GM19328 (cell line): ENCODE measurements around the gene FBN1.

Experiments used
- ATAC-seq: cut with Tn5 transposase; IDR thresholded peaks from one replicate; pipeline ENCODE4 v1.9.1; 2021; ENCODE audit warnings: mild to moderate bottlenecking, moderate library complexity; ENCODE audit not compliant: unreplicated experiment

The FBN1 gene

GRCh38 chr15:48653216-48653615 lies 7.7 kb upstream of the FBN1 start:
- no peak for ATAC-seq

DNA sequence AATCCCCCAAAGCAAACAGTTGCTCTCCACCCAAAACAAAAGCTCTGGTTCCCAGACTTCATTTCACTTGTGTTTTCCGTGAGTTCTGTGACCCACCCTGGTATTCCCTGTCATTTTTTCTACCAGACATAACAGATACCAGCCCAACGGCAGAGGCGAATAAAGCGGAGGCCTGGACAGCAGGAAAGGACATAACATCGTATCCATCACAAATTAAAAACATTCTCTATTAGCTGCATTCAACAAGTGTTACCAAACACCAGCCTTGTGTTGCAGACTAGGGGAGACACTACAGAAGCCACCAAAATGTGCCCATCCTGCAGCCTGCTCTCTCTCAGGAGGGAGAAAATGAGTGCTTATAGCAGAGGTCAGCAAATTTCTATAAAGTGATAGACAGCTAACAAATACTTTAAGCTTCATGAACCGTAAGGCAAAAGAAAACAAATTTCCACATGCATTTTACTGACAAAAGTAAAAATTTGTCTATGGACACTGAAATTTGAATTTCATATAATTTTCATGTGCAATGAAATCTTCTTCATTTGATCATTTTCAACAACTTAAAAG lies 7.1 kb upstream of the FBN1 start:
- ATAC-seq: no peak

DNA sequence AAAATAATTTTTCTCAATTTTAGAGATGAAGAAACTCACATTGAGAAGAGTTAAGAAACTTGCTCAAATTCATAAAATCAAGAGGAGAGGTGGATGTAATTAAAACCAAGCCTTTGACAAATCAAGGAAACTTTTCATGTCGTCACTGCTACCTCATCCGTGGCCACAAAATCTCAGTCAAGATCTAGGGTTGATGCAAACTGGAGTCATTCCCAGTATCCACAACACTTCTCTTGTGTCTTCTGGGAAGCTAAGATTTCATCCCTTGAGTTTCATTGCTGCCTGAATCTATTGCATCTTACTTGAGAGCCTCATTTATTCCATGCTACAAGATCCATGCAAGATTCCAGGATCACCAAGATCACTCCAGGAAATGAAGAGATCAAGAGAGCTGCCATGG lies 5.4 kb upstream of the FBN1 start:
- no peak for ATAC-seq

DNA sequence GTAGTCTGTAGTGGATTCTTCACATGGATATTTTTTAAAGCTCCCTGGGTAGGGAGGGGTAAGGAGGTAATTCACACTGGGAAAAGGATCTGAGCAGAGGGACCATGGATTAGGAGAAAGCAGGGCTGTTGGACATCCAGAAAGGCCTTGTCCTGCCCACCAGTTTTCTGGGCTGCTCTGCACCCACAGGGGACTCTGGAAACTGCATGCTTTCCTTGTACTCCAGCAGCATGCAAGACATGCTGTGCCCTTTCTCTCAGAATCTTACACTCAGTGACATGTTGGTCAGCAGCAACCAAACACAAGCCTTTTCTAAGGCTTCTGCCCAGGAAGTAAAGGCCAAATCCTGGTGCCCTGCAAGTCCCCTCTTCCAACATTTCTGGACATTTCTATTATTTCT lies 2.5 kb upstream of the FBN1 start:
- no peak for ATAC-seq

DNA sequence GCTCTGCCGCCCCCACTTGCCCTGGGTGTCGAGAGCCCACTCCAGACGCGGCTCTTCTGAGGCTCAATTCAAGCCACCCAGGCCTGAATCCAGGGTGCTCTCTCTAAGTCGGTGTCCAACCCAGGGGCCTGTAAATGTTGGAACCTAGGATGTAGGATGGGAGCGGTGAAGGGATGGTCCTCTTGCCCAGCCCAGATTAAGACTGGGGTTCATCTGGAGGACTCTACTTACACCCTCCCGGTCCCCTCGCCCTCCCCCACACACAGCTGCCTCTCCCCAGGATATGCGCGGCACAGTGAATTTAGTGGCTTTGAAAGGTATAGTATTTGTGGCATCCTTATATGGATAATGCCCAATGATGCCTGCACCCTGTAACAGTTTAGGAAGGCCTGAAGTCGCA lies 822 bp upstream of the FBN1 start:
- ATAC-seq: no peak

GRCh38 chr15:48644827-48645557 lies 517 bp downstream of the FBN1 start:
- peak; percentile 35 for ATAC-seq

DNA sequence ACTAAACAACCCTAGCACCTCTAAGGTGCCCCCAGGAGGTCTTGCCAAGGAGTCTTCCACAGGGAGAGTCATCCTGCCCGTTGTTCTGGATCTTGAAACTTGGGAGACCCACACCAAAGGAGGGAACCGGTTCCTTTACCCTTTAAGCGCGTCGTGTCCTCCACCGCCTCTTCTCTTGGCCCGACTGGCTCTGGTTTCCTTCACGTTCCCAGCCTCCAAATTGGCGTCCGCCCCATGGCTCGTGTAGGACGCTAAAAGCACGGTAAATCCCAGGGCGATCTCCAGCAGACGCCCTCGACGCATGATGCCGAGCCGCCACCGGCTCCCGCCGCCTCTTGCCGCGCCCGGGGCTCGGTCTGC lies 1.1 kb downstream of the FBN1 start:
- no peak for ATAC-seq

DNA sequence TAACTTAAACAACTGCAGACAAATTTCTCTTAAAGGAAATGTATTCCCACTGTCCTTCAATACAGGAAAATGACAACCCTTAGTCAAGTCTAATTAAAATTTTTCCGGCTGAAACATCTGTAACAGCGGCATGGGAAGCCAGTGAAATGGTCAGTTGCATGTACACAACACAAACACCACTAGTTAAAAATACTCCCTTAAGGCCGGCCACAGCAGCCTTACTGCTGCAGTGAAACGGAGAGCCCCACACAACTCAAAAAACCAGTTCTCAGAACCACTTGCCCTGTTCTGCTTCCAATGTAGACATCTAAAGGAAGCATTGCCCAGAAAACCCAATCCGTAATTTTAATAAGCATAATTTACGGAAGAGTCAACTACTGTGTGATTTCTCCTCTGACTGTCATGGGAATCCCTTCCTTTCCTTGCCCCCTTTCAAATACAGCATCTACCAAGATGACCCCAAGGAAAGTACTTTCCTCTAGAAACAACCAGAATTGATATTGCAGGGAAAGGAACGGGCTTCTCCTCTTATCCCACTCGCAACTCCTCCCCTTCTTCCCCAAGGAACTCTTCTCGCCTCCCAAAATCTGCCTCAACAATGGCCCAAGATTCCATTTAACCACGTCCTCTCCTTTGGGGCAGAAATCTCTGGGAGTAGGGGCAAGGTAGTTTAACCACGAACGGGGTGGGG lies 1.6 kb downstream of the FBN1 start:
- ATAC-seq: no peak

DNA sequence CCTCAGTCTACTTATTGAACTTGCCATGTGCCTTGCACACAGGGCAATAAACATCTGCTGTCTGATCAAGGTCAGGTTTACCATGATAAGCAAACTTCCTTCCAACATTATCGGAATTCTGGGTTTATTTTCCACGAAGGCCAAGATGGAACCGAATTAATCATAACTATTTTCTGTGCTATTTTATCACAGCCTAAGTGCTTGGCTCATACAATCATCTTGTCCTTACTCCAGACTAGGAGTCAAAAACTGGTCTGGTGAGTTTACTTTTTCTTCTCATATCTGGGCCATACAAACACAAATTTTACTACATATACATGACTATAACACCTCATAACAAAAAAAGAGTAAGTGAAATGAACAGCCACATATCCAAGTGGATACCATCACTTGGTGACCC lies 2.3 kb downstream of the FBN1 start:
- ATAC-seq: no peak

GRCh38 chr15:48642795-48643194 lies 2.7 kb downstream of the FBN1 start:
- ATAC-seq: no peak

- no peak for ATAC-seq
These were observed 4.1 kb downstream of the FBN1 start for GRCh38 chr15:48641416-48641815.

- no peak for ATAC-seq
These were observed 6.5 kb downstream of the FBN1 start for GRCh38 chr15:48638963-48639362.

DNA sequence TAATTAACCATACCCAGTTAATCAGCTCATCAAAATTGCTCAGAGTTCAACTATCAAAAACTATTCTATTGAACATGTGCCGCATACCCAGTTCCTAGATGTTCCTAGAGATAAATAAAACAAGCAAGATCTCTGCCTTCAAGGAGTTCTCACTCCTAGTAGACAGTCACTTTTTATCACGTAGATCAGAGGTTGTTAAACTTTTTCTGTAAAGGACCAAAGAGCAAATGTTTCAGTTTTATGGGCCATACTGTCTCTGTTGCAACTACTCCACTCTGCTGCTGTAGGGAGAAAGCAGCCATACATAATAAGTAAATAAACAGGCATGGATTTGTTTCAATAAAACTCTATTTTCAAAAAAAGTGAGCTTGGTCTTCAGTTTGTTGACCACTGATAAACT lies 7.9 kb downstream of the FBN1 start:
- ATAC-seq: no peak

DNA sequence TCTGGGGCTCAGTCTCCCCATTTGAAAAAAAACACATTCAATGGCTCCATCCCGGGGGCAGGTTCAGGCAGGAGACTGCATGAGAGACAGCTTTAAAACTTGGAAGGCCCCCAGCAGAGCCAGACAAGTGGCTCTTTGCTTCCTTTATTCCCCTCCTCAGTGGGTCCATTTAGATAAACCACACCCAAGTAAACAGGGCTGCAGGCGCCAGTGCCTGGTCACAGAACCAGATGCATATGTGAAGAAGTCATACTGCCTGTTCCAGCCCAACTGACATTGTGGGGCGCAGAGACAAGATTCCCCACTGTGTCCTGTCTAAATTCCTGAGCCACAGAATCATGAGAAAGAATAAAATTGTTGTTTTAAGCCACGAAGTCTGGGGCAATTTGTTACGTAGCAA lies 9.0 kb downstream of the FBN1 start:
- no peak for ATAC-seq

DNA sequence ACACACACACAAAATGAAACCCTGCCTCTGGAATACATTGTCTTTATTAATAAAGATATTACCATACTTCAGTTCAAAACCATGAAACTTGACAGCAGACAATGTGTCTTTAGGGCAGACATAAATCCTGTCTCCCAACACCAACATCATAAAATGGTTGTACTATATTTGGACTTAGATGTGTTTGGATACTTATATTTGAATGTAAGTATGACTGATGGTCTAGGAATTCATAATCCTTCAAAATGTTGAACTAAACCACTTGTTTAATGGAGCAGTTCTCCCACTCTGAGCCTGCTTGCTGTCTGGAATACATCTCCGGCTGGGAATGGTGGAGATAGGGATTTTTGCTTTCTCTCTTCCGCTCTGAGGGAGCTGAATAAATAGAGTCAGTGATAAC lies 10.6 kb downstream of the FBN1 start:
- ATAC-seq: no peak

GRCh38 chr15:48634096-48634495 lies 11.4 kb downstream of the FBN1 start:
- ATAC-seq: no peak

- ATAC-seq: no peak
These were observed 12.9 kb downstream of the FBN1 start for GRCh38 chr15:48632651-48633050.

GRCh38 chr15:48631176-48631770 lies 14.2 kb downstream of the FBN1 start:
- ATAC-seq: no peak

- ATAC-seq: no peak
These were observed 15.3 kb downstream of the FBN1 start for GRCh38 chr15:48630245-48630644.

GRCh38 chr15:48628832-48629231 lies 16.7 kb downstream of the FBN1 start:
- no peak for ATAC-seq

DNA sequence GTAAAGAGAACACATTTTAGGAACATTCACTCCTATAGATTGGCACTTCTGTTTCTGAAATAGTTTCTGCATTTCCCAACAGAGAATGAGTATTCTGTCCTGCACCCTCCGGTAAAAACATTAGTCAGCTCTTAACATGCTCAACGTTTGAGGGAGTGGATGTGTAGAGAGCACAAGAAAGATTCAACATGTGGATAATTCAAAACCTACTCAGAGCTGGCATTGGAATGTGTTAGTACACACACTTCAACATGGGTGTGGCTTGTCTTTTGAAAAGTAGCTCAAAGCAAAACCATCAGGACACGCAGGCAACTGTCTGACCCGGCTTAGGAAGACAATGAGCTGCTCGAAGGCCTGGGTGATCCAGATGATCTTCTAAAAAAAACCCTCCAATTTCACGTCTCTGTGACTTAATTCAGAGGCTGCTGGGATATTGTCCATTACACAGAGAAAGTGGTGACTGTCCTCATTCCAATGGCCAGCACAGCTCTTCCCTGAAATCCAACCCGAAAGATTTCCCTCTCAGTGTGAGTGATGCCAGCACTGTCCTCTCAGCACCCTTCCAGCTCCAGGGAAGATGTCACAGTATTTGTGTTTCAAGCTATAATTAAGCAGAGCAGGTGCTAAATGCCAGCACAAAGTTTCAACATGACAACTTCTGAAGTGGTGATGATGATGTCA lies 18.1 kb downstream of the FBN1 start:
- no peak for ATAC-seq

DNA sequence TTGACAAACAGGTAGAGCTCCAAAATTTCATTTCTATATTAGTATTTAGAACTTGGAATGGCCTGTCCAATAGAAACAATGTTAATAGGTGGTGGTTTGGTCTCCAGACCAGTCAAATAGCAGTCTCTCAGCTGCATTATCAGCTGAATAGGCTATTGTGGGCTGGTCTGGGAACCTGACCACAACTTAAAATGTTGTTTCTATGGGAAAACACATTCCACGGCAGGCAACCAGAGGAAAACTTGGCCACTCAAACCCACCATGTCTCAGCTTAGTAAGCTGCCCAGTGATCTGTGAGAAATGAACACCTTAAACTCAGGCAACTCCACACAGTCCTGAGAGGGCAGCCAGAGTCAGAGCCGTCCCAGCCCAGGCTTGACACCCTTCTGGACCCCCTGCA lies 20.4 kb downstream of the FBN1 start:
- ATAC-seq: no peak
